ENCODE results near the gene ATXN1L.
"Not testable (repeated sequence)": the region's sequence is repeated elsewhere in the genome, so short reads cannot be mapped to it uniquely, and the experiment has no call there.

DNA sequence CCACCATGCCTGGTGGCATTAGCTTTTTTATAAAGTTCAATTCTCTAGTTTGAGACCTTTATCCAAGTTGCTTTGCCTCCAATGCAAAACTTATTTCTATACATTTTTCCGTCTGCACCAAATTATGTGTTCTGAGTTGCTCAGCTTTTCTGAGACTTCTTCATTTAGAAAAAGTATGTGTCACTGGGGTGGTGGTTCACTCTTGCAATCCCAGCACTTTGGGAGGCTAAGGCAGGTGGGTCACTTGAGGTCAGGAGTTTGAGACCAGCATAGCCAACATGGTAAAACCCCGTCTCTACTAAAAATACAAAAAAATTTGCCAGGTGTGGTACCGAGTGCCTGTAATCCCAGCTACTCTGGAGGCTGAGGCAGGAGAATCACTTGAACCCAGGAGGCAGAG, 14.1 kb upstream of the ATXN1L start:
- TF ChIP-seq, protein P1, sequence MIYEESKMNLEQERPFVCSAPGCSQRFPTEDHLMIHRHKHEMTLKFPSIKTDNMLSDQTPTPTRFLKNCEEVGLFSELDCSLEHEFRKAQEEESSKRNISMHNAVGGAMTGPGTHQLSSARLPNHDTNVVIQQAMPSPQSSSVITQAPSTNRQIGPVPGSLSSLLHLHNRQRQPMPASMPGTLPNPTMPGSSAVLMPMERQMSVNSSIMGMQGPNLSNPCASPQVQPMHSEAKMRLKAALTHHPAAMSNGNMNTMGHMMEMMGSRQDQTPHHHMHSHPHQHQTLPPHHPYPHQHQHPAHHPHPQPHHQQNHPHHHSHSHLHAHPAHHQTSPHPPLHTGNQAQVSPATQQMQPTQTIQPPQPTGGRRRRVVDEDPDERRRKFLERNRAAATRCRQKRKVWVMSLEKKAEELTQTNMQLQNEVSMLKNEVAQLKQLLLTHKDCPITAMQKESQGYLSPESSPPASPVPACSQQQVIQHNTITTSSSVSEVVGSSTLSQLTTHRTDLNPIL (CRISPR knock-in tag; IDR thresholded peaks at IDR 0.05; ENCODE audit: low read depth) = not testable (repeated sequence)
- TF ChIP-seq, protein P2, sequence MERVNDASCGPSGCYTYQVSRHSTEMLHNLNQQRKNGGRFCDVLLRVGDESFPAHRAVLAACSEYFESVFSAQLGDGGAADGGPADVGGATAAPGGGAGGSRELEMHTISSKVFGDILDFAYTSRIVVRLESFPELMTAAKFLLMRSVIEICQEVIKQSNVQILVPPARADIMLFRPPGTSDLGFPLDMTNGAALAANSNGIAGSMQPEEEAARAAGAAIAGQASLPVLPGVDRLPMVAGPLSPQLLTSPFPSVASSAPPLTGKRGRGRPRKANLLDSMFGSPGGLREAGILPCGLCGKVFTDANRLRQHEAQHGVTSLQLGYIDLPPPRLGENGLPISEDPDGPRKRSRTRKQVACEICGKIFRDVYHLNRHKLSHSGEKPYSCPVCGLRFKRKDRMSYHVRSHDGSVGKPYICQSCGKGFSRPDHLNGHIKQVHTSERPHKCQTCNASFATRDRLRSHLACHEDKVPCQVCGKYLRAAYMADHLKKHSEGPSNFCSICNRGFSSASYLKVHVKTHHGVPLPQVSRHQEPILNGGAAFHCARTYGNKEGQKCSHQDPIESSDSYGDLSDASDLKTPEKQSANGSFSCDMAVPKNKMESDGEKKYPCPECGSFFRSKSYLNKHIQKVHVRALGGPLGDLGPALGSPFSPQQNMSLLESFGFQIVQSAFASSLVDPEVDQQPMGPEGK (CRISPR knock-in tag; IDR thresholded peaks at IDR 0.05; ENCODE audit: borderline replicate concordance) = not testable (repeated sequence)
- not testable (repeated sequence) for TF ChIP-seq ARNTL (CRISPR knock-in tag; IDR thresholded peaks at IDR 0.05; ENCODE audit: borderline replicate concordance, low read depth); CSDC2 (CRISPR knock-in tag; IDR thresholded peaks at IDR 0.05); RARB (CRISPR knock-in tag; IDR thresholded peaks at IDR 0.05)
- TF ChIP-seq, protein P3, sequence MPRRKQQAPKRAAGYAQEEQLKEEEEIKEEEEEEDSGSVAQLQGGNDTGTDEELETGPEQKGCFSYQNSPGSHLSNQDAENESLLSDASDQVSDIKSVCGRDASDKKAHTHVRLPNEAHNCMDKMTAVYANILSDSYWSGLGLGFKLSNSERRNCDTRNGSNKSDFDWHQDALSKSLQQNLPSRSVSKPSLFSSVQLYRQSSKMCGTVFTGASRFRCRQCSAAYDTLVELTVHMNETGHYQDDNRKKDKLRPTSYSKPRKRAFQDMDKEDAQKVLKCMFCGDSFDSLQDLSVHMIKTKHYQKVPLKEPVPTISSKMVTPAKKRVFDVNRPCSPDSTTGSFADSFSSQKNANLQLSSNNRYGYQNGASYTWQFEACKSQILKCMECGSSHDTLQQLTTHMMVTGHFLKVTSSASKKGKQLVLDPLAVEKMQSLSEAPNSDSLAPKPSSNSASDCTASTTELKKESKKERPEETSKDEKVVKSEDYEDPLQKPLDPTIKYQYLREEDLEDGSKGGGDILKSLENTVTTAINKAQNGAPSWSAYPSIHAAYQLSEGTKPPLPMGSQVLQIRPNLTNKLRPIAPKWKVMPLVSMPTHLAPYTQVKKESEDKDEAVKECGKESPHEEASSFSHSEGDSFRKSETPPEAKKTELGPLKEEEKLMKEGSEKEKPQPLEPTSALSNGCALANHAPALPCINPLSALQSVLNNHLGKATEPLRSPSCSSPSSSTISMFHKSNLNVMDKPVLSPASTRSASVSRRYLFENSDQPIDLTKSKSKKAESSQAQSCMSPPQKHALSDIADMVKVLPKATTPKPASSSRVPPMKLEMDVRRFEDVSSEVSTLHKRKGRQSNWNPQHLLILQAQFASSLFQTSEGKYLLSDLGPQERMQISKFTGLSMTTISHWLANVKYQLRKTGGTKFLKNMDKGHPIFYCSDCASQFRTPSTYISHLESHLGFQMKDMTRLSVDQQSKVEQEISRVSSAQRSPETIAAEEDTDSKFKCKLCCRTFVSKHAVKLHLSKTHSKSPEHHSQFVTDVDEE (CRISPR knock-in tag; IDR thresholded peaks at IDR 0.05) = not testable (repeated sequence)
